ENCODE results near the gene PERM1.
"Not testable (repeated sequence)": the region's sequence is repeated elsewhere in the genome, so short reads cannot be mapped to it uniquely, and the experiment has no call there.

PERM1 gene

DNA sequence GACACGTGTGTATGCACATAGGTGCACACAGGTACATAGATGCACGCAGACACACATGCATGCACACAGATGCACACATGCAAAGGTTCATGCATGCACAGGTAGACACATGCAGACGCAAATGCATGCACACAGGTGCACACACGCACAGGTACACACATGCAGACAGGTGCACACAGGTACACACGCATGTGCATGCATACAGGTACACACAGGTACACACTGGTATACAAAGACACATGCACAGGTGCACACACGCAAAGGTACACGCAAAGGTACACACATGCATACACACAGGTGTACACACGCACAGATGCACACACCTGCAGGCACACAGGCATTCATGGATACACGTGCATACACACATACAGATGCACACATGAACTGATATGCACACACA, 31.6 kb downstream of the PERM1 start:
- Histone ChIP-seq H3K4me3 (ENCODE audit: low read depth, low read length) (no peak overlapping the region), H3K36me3 (ENCODE audit: control insufficient read depth, insufficient read depth, low read length) (peaks cover 93% of the 10 kb centered on the region), H3K27ac (ENCODE audit: low read depth, low read length) (no peak overlapping the region)

DNA sequence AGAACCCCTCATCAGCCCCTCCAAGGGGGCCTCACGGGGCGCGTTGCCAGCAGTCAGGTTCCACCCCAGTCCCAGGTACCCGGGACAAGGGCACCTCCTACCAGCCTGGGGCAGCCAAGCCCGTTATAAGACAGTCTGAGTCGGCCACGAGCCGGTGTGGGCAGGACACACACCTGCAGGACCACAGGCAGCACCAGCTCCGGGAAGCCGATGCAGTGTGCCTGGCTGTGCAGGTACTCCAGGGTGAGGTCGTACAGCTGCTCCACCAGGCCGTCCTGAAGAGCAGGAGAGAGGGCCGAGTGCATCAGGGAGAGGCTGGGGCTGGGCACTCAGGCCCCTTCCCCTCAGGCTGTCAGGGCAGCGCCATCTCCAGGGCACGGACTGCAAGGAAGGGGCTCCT, 33.9 kb downstream of the PERM1 start:
- no peak overlapping the region for H3K4me3 ChIP-seq (ENCODE audit: low read depth, low read length)
- H3K27me3 ChIP-seq (ENCODE audit: control insufficient read depth, insufficient read depth, low read length): peaks cover 5% of the 10 kb centered on the region
- H3K9me3 ChIP-seq (ENCODE audit: control insufficient read depth, insufficient read depth, low read length): no peaks in the 10 kb centered on the region
- no peak overlapping the region for H3K27ac ChIP-seq (ENCODE audit: low read depth, low read length)
- peaks cover 77% of the 10 kb centered on the region for H3K36me3 ChIP-seq (ENCODE audit: control insufficient read depth, insufficient read depth, low read length)
- peaks cover 3% of the 10 kb centered on the region; the same call in 1 of the 2 replicates for H3K4me1 ChIP-seq (ENCODE audit: control insufficient read depth, insufficient read depth, low read length)
- H3K9ac ChIP-seq (ENCODE audit: low read depth, low read length): no peak overlapping the region

More for the DNA sequence above, 31.6 kb downstream of the PERM1 start:
- no peak overlapping the region for H3K9ac ChIP-seq (ENCODE audit: low read depth, low read length)
- no peaks in the 10 kb centered on the region for H3K4me1 ChIP-seq (ENCODE audit: control insufficient read depth, insufficient read depth, low read length)
- no peaks in the 10 kb centered on the region for H3K27me3 ChIP-seq (ENCODE audit: control insufficient read depth, insufficient read depth, low read length)
- H3K9me3 ChIP-seq (ENCODE audit: control insufficient read depth, insufficient read depth, low read length): no peaks in the 10 kb centered on the region

GRCh38 chr1:946811-947210, 35.1 kb downstream of the PERM1 start:
- H3K9me3 ChIP-seq (ENCODE audit: control insufficient read depth, insufficient read depth, low read length): not testable (repeated sequence)

DNA sequence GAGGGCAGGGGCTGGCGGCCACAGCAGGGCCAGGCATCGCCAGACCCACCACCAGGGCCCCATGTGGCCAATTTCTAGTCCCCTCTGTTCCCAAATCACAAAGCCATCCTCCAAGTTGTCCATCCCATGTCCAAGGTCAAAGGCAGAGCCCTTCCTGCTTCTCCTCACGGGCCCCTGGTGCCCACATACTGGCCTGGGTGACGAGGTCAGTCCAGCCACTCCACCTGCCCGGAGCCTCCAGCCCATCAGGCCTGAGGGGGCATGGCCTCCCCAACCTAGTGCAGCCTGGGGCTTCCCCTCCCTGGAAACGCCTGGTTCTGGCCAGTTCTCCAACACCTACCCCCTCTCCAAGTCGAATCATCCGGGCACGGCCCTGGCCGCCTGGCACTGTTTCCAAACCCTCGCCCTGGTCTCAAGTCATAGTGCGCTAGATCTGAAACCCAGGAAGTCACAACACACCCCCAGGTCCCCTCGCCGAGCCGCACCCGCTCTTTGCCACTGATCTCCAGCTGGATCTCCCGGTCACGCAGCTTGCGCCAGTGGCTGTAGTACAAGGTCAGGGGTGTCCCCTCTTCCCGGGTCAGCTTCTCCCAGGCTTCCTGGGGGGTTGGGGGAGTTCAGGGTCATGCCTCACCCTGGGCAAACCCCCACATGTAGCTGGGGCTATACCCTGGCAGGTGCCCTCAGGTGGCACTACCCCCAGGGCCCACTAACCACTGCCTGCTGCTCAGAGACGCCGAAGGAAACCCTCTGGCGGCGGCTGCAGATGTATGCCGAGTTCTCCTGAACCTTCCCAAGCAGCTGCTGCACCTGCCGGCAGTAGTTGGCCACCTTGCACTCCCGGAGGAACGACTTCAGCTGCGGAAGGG, 36.0 kb downstream of the PERM1 start:
- no peak overlapping the region for H3K27ac ChIP-seq (ENCODE audit: low read depth, low read length)
- H3K4me1 ChIP-seq (ENCODE audit: control insufficient read depth, insufficient read depth, low read length): peaks cover 6% of the 10 kb centered on the region; the same call in 1 of the 2 replicates
- H3K9ac ChIP-seq (ENCODE audit: low read depth, low read length): no peak overlapping the region
- peaks cover 24% of the 10 kb centered on the region for H3K27me3 ChIP-seq (ENCODE audit: control insufficient read depth, insufficient read depth, low read length)
- peaks cover 60% of the 10 kb centered on the region for H3K36me3 ChIP-seq (ENCODE audit: control insufficient read depth, insufficient read depth, low read length)
- no peaks in the 10 kb centered on the region for H3K9me3 ChIP-seq (ENCODE audit: control insufficient read depth, insufficient read depth, low read length)
- H3K4me3 ChIP-seq (ENCODE audit: low read depth, low read length): no peak overlapping the region

More at GRCh38 chr1:946811-947210, 35.1 kb downstream of the PERM1 start:
- Histone ChIP-seq H3K27me3 (ENCODE audit: control insufficient read depth, insufficient read depth, low read length) (peaks cover 16% of the 10 kb centered on the region), H3K36me3 (ENCODE audit: control insufficient read depth, insufficient read depth, low read length) (peaks cover 65% of the 10 kb centered on the region)
- H3K4me1 ChIP-seq (ENCODE audit: control insufficient read depth, insufficient read depth, low read length); H3K9ac ChIP-seq (ENCODE audit: low read depth, low read length); H3K27ac ChIP-seq (ENCODE audit: low read depth, low read length); H3K4me3 ChIP-seq (ENCODE audit: low read depth, low read length): not testable (repeated sequence)

GRCh38 chr1:944341-945325, 37.3 kb downstream of the PERM1 start:
- Histone ChIP-seq H3K27me3 (ENCODE audit: control insufficient read depth, insufficient read depth, low read length) (peaks cover 37% of the 10 kb centered on the region), H3K36me3 (ENCODE audit: control insufficient read depth, insufficient read depth, low read length) (peaks cover 47% of the 10 kb centered on the region), H3K4me3 (ENCODE audit: low read depth, low read length) (no peak overlapping the region), H3K9ac (ENCODE audit: low read depth, low read length) (no peak overlapping the region), H3K4me1 (ENCODE audit: control insufficient read depth, insufficient read depth, low read length) (peaks cover 13% of the 10 kb centered on the region), H3K27ac (ENCODE audit: low read depth, low read length) (no peak overlapping the region), H3K9me3 (ENCODE audit: control insufficient read depth, insufficient read depth, low read length) (no peaks in the 10 kb centered on the region)

DNA sequence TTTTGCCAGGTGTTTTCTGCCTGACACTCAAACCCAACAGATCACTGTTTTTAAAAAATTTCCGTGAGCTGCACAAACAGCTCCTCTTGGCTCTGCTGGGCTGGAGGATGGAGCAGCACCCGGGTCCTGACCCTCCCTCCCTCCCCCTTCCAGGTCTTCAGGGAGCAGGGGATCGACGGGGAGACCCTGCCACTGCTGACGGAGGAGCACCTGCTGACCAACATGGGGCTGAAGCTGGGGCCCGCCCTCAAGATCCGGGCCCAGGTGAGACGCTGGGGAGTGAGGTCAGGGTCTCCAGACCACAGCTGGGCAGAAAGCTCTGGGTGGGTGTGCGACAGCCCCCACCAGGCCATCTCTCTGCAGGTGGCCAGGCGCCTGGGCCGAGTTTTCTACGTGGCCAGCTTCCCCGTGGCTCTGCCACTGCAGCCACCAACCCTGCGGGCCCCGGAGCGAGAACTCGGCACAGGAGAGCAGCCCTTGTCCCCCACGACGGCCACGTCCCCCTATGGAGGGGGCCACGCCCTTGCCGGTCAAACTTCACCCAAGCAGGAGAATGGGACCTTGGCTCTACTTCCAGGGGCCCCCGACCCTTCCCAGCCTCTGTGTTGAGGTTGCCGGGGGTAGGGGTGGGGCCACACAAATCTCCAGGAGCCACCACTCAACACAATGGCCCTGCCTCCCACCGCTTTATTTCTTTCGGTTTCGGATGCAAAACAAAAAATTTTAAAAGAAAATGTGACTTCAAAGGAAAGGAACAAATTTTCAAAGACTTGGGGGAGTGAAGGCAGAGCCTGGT, 38.1 kb downstream of the PERM1 start:
- no peaks in the 10 kb centered on the region for H3K9me3 ChIP-seq (ENCODE audit: control insufficient read depth, insufficient read depth, low read length)
- H3K9ac ChIP-seq (ENCODE audit: low read depth, low read length): no peak overlapping the region
- H3K27ac ChIP-seq (ENCODE audit: low read depth, low read length): no peak overlapping the region
- H3K4me3 ChIP-seq (ENCODE audit: low read depth, low read length): no peak overlapping the region
- H3K36me3 ChIP-seq (ENCODE audit: control insufficient read depth, insufficient read depth, low read length): peaks cover 38% of the 10 kb centered on the region
- H3K27me3 ChIP-seq (ENCODE audit: control insufficient read depth, insufficient read depth, low read length): peaks cover 46% of the 10 kb centered on the region
- H3K4me1 ChIP-seq (ENCODE audit: control insufficient read depth, insufficient read depth, low read length): peaks cover 17% of the 10 kb centered on the region

- Histone ChIP-seq H3K4me3 (ENCODE audit: low read depth, low read length) (peak overlapping the region; percentile 43; the same call in 1 of the 2 replicates), H3K9ac (ENCODE audit: low read depth, low read length) (no peak overlapping the region), H3K27me3 (ENCODE audit: control insufficient read depth, insufficient read depth, low read length) (peaks cover 53% of the 10 kb centered on the region), H3K36me3 (ENCODE audit: control insufficient read depth, insufficient read depth, low read length) (peaks cover 32% of the 10 kb centered on the region), H3K9me3 (ENCODE audit: control insufficient read depth, insufficient read depth, low read length) (no peaks in the 10 kb centered on the region), H3K4me1 (ENCODE audit: control insufficient read depth, insufficient read depth, low read length) (peaks cover 17% of the 10 kb centered on the region), H3K27ac (ENCODE audit: low read depth, low read length) (no peak overlapping the region)
Measured at GRCh38 chr1:942864-943533, 38.9 kb downstream of the PERM1 start.

GRCh38 chr1:942411-942821, 39.5 kb downstream of the PERM1 start:
- Histone ChIP-seq H3K4me3 (ENCODE audit: low read depth, low read length) (peak overlapping the region; percentile 43; the same call in 1 of the 2 replicates), H3K27ac (ENCODE audit: low read depth, low read length) (peak overlapping the region; percentile 47), H3K9me3 (ENCODE audit: control insufficient read depth, insufficient read depth, low read length) (no peaks in the 10 kb centered on the region), H3K4me1 (ENCODE audit: control insufficient read depth, insufficient read depth, low read length) (peaks cover 17% of the 10 kb centered on the region), H3K9ac (ENCODE audit: low read depth, low read length) (no peak overlapping the region), H3K36me3 (ENCODE audit: control insufficient read depth, insufficient read depth, low read length) (peaks cover 26% of the 10 kb centered on the region), H3K27me3 (ENCODE audit: control insufficient read depth, insufficient read depth, low read length) (peaks cover 59% of the 10 kb centered on the region)

DNA sequence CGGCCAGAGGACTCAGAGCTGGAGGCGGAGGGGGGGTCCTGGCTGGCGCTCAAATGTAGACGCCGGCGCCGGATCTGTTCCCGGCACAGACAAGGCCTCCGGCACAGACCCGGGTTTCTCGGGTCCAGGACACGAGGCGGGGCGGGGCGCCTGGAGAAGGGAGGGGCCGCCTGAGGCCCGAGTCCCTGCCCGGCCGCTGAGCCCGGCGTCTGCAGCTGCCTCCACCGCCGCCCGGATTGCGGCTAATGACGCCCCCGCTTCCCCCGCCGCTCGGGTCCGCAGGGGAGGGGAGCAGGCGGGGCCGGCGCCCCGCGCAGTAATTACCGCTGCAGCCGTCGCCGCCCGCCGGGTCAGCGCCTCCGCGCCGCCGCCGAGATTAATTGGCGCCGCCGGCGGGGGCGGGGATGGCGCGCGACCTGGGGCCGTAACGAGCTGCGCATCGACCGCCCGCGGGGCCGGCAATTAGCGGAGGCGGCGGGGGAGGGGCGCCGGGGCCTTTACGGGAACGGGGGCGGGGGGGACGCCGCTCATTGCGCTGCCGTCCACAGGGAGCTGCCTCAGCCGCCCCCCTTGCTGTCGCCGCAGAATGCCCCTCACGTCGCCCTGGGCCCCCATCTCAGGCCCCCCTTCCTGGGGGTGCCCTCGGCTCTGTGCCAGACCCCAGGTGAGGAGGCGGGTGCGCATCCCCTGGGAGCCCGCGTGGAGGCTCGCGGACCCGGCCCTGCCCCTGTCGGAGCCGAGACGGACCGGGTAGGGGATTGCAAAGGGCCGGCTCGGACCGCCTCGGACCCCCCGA, 40.1 kb downstream of the PERM1 start:
- Histone ChIP-seq H3K9me3 (ENCODE audit: control insufficient read depth, insufficient read depth, low read length) (no peaks in the 10 kb centered on the region), H3K4me3 (ENCODE audit: low read depth, low read length) (peak overlapping the region; percentile 50; the same call in 1 of the 2 replicates), H3K27ac (ENCODE audit: low read depth, low read length) (peak overlapping the region; percentile 47), H3K9ac (ENCODE audit: low read depth, low read length) (no peak overlapping the region), H3K27me3 (ENCODE audit: control insufficient read depth, insufficient read depth, low read length) (peaks cover 63% of the 10 kb centered on the region), H3K36me3 (ENCODE audit: control insufficient read depth, insufficient read depth, low read length) (peaks cover 19% of the 10 kb centered on the region), H3K4me1 (ENCODE audit: control insufficient read depth, insufficient read depth, low read length) (peaks cover 17% of the 10 kb centered on the region)

Measured in HUES48 (cell line).